Mesendoderm (in vitro differentiated cells): ENCODE measurements around the gene TMEM240.
"Not testable (repeated sequence)": the region's sequence is repeated elsewhere in the genome, so short reads cannot be mapped to it uniquely, and the experiment has no call there.

Experiments used
- DNase-seq: peaks from one replicate; pipeline ENCODE4 v3.0.0; 2013
- H2AK5ac ChIP-seq: 2 replicates; pipeline ENCODE4 v1.6.1; 2013; ENCODE audit warnings: low read length, inconsistent platforms
- H2BK120ac ChIP-seq: 2 replicates; pipeline ENCODE4 v1.6.1; 2013; ENCODE audit warnings: low read depth, mild to moderate bottlenecking, low read length, moderate library complexity, mixed read lengths
- H2BK15ac ChIP-seq: replicated peaks from 2 replicates; pipeline ENCODE4 v1.6.1; 2013; ENCODE audit warnings: low read depth, mild to moderate bottlenecking, moderate library complexity
- H2BK5ac ChIP-seq: 2 replicates; pipeline ENCODE4 v1.6.1; 2013; ENCODE audit warnings: low read length, inconsistent platforms
- H3K18ac ChIP-seq: 2 replicates; pipeline ENCODE4 v1.6.1; 2013; ENCODE audit warnings: mild to moderate bottlenecking, low read length, mixed read lengths
- H3K23ac ChIP-seq: one replicate; pipeline ENCODE4 v1.6.1; 2013; ENCODE audit warnings: low read length
- H3K27ac ChIP-seq: 2 replicates; pipeline ENCODE4 v1.5.1; 2013; ENCODE audit warnings: low read depth, mild to moderate bottlenecking, inconsistent platforms, low read length, moderate library complexity
- H3K27me3 ChIP-seq: 2 replicates; pipeline ENCODE4 v1.6.1; 2013; ENCODE audit warnings: low read length, control low read depth, mild to moderate bottlenecking, inconsistent platforms; ENCODE audit not compliant: insufficient read depth, poor library complexity
- H3K36me3 ChIP-seq: 2 replicates; pipeline ENCODE4 v1.6.1; 2013; ENCODE audit warnings: low read length, inconsistent platforms; ENCODE audit not compliant: control insufficient read depth, insufficient read depth
- H3K4ac ChIP-seq: one replicate; pipeline ENCODE4 v1.6.1; 2013; ENCODE audit warnings: low read depth, mild to moderate bottlenecking, low read length, moderate library complexity
- H3K4me1 ChIP-seq: 2 replicates; pipeline ENCODE4 v1.6.1; 2013; ENCODE audit warnings: low read depth, low read length, inconsistent platforms; ENCODE audit not compliant: control insufficient read depth
- H3K4me2 ChIP-seq: 2 replicates; pipeline ENCODE4 v1.6.1; 2013; ENCODE audit warnings: low read length
- H3K4me3 ChIP-seq: 2 replicates; pipeline ENCODE4 v1.5.1; 2013; ENCODE audit warnings: mild to moderate bottlenecking, low read length
- H3K56ac ChIP-seq: one replicate; pipeline ENCODE4 v1.6.1; 2013; ENCODE audit warnings: low read length
- H3K79me1 ChIP-seq: 2 replicates; pipeline ENCODE4 v1.6.1; 2013; ENCODE audit warnings: low read length, inconsistent platforms
- H3K79me2 ChIP-seq: 2 replicates; pipeline ENCODE4 v1.6.1; 2013; ENCODE audit warnings: mild to moderate bottlenecking, low read length; ENCODE audit not compliant: control insufficient read depth, insufficient read depth
- H3K9ac ChIP-seq: 2 replicates; pipeline ENCODE4 v1.6.1; 2013; ENCODE audit warnings: low read length, inconsistent platforms
- H4K5ac ChIP-seq: one replicate; pipeline ENCODE4 v1.6.1; 2013; ENCODE audit warnings: low read length
- H4K8ac ChIP-seq: one replicate; pipeline ENCODE4 v1.6.1; 2013; ENCODE audit warnings: low read depth, mild to moderate bottlenecking, control low read depth, low read length, moderate library complexity
- WGBS: extraction: QIAGEN DNeasy Blood & Tissue Kit; methylation state at CpG from one replicate; pipeline ENCODE4 v1.1.7; 2013; ENCODE audit warnings: low lambda C conversion rate, missing lambda C conversion rate; ENCODE audit not compliant: insufficient coverage; ENCODE audit errors: extremely low coverage; 5-methylcytosine and 5-hydroxymethylcytosine counted together

Gene TMEM240

GRCh38 chr1:1527092-1527816 lies 13.2 kb downstream of the TMEM240 start:
- H3K4me3 ChIP-seq: no peak overlapping the region
- H3K27ac ChIP-seq: no peak overlapping the region
- no peak overlapping the region for H3K4me2 ChIP-seq
- DNase-seq: no peak
- no peak overlapping the region for H2AK5ac ChIP-seq
- WGBS: no CpG with 5 or more reads among the region's 31 CpGs
- no peak overlapping the region for H3K18ac ChIP-seq
- no peaks in the 10 kb centered on the region for H3K79me1 ChIP-seq
- H3K79me2 ChIP-seq: no peaks in the 10 kb centered on the region
- no peak overlapping the region for H4K5ac ChIP-seq
- no peak overlapping the region for H3K56ac ChIP-seq
- H3K27me3 ChIP-seq: no peaks in the 10 kb centered on the region
- no peak overlapping the region for H3K23ac ChIP-seq
- H4K8ac ChIP-seq: no peak overlapping the region
- H2BK120ac ChIP-seq: no peak overlapping the region
- no peak overlapping the region for H3K4ac ChIP-seq
- no peak overlapping the region for H2BK5ac ChIP-seq
- H3K9ac ChIP-seq: no peak overlapping the region
- H3K36me3 ChIP-seq: peaks cover 3% of the 10 kb centered on the region
- no peaks in the 10 kb centered on the region for H3K4me1 ChIP-seq
- H2BK15ac ChIP-seq: no peak overlapping the region

- H3K23ac ChIP-seq, DNase-seq, H3K9ac ChIP-seq, H3K79me2 ChIP-seq, H3K27me3 ChIP-seq, H3K36me3 ChIP-seq, H3K4me1 ChIP-seq, H3K56ac ChIP-seq, H2BK5ac ChIP-seq, H4K5ac ChIP-seq, H3K4me2 ChIP-seq, H3K79me1 ChIP-seq, H3K4ac ChIP-seq, H2BK15ac ChIP-seq, H3K27ac ChIP-seq, H3K4me3 ChIP-seq, H4K8ac ChIP-seq, H2AK5ac ChIP-seq, H2BK120ac ChIP-seq, H3K18ac ChIP-seq: not testable (repeated sequence)
- no CpG with 5 or more reads among the region's 21 CpGs for WGBS
Observed at GRCh38 chr1:1526476-1526875, 13.9 kb downstream of the TMEM240 start.

GRCh38 chr1:1524750-1525383 lies 15.6 kb downstream of the TMEM240 start:
- not testable (repeated sequence) for H3K4me1 ChIP-seq, H3K79me2 ChIP-seq, H2BK120ac ChIP-seq, H3K79me1 ChIP-seq, H2BK5ac ChIP-seq, H3K4ac ChIP-seq, H3K4me3 ChIP-seq, H3K27ac ChIP-seq, H3K56ac ChIP-seq, H4K8ac ChIP-seq, H3K9ac ChIP-seq, H3K27me3 ChIP-seq, H3K18ac ChIP-seq, H3K4me2 ChIP-seq, H2BK15ac ChIP-seq, H3K23ac ChIP-seq, H2AK5ac ChIP-seq, H3K36me3 ChIP-seq, DNase-seq, H4K5ac ChIP-seq
- WGBS: no CpG with 5 or more reads among the region's 30 CpGs

GRCh38 chr1:1523651-1524050 lies 16.8 kb downstream of the TMEM240 start:
- not testable (repeated sequence) for H3K4me2 ChIP-seq, H4K5ac ChIP-seq, DNase-seq, H3K27ac ChIP-seq, H2BK15ac ChIP-seq, H3K18ac ChIP-seq, H2AK5ac ChIP-seq, H3K79me1 ChIP-seq, H2BK5ac ChIP-seq, H3K9ac ChIP-seq, H3K4me3 ChIP-seq, H3K56ac ChIP-seq, H4K8ac ChIP-seq, H3K23ac ChIP-seq, H3K79me2 ChIP-seq, H3K27me3 ChIP-seq, H3K4me1 ChIP-seq, H3K4ac ChIP-seq, H2BK120ac ChIP-seq, H3K36me3 ChIP-seq
- no CpG with 5 or more reads among the region's 17 CpGs for WGBS

GRCh38 chr1:1523226-1523625 lies 17.2 kb downstream of the TMEM240 start:
- H3K79me1 ChIP-seq, H3K23ac ChIP-seq, H2AK5ac ChIP-seq, H3K27me3 ChIP-seq, H3K36me3 ChIP-seq, H3K4ac ChIP-seq, H3K18ac ChIP-seq, DNase-seq, H2BK120ac ChIP-seq, H3K4me1 ChIP-seq, H3K27ac ChIP-seq, H3K4me3 ChIP-seq, H3K4me2 ChIP-seq, H2BK5ac ChIP-seq, H4K5ac ChIP-seq, H3K9ac ChIP-seq, H4K8ac ChIP-seq, H3K79me2 ChIP-seq, H3K56ac ChIP-seq, H2BK15ac ChIP-seq: not testable (repeated sequence)
- WGBS: no CpG with 5 or more reads among the region's 31 CpGs

GRCh38 chr1:1522536-1522935 lies 17.9 kb downstream of the TMEM240 start:
- H3K4me1 ChIP-seq, DNase-seq, H4K5ac ChIP-seq, H2BK120ac ChIP-seq, H2BK15ac ChIP-seq, H2AK5ac ChIP-seq, H3K9ac ChIP-seq, H3K4ac ChIP-seq, H3K27ac ChIP-seq, H2BK5ac ChIP-seq, H3K79me2 ChIP-seq, H3K4me3 ChIP-seq, H3K4me2 ChIP-seq, H3K79me1 ChIP-seq, H3K18ac ChIP-seq, H3K56ac ChIP-seq, H3K23ac ChIP-seq, H3K27me3 ChIP-seq, H4K8ac ChIP-seq, H3K36me3 ChIP-seq: not testable (repeated sequence)
- WGBS: no CpG with 5 or more reads among the region's 30 CpGs
